Loucy (cell line): ENCODE measurements around the gene ANO10.

ENCODE experiments used
- CTCF ChIP-seq: fragments of 200-600 bp; sonication (generic); conservative IDR thresholded peaks from 2 replicates; pipeline ENCODE4 v1.5.1; 2014; ENCODE audit warnings: mild to moderate bottlenecking, antibody characterized with exemption, low read length
- EZH2phosphoT487 ChIP-seq: fragments of 200-600 bp; IDR thresholded peaks from 2 replicates; pipeline ENCODE4 v1.6.1; 2018; ENCODE audit warnings: antibody characterized with exemption, mild to moderate bottlenecking, moderate library complexity, borderline replicate concordance

- TF ChIP-seq CTCF, result no peak
- no peak for TF ChIP-seq EZH2phosphoT487
Observed at GRCh38 chr3:43338295-43338694, 283.5 kb downstream of the ANO10 start.
